HuH-7 (cell line): Measurements from ENCODE around the gene ESYT2.

Experiments
- DNase-seq: peaks from one replicate; pipeline ENCODE4 v3.0.0; 2011; ENCODE audit warnings: low spot score

The ESYT2 gene

GRCh38 chr7:158763454-158764033, 65.8 kb downstream of the ESYT2 start:
- no peak for DNase-seq

- no peak for DNase-seq
These were observed 67.4 kb downstream of the ESYT2 start for GRCh38 chr7:158761945-158762344.

GRCh38 chr7:158760936-158761335, 68.4 kb downstream of the ESYT2 start:
- no peak for DNase-seq

- no peak for DNase-seq
These were observed 68.9 kb downstream of the ESYT2 start for GRCh38 chr7:158760445-158760764.

- DNase-seq: no peak
These were observed 69.4 kb downstream of the ESYT2 start for GRCh38 chr7:158759749-158760444.

- DNase-seq: no peak
These were observed 70.1 kb downstream of the ESYT2 start for GRCh38 chr7:158759245-158759614.

- DNase-seq: no peak
These were observed 70.6 kb downstream of the ESYT2 start for GRCh38 chr7:158758586-158759244.

- no peak for DNase-seq
These were observed 71.8 kb downstream of the ESYT2 start for GRCh38 chr7:158757404-158757989.

GRCh38 chr7:158754746-158755444, 74.4 kb downstream of the ESYT2 start:
- no peak for DNase-seq

GRCh38 chr7:158753900-158754299, 75.4 kb downstream of the ESYT2 start:
- DNase-seq: no peak

- DNase-seq: no peak
These were observed 77.6 kb downstream of the ESYT2 start for GRCh38 chr7:158751751-158752150.

GRCh38 chr7:158751199-158751598, 78.1 kb downstream of the ESYT2 start:
- DNase-seq: no peak

- DNase-seq: no peak
These were observed 78.6 kb downstream of the ESYT2 start for GRCh38 chr7:158750702-158751101.

- DNase-seq: no peak
These were observed 79.9 kb downstream of the ESYT2 start for GRCh38 chr7:158749396-158749795.

GRCh38 chr7:158748335-158748734, 81.0 kb downstream of the ESYT2 start:
- DNase-seq: no peak

- no peak for DNase-seq
These were observed 81.9 kb downstream of the ESYT2 start for GRCh38 chr7:158747408-158747807.

- DNase-seq: no peak
These were observed 82.4 kb downstream of the ESYT2 start for GRCh38 chr7:158746957-158747356.

- no peak for DNase-seq
These were observed 84.1 kb downstream of the ESYT2 start for GRCh38 chr7:158745057-158745715.

- no peak for DNase-seq
These were observed 85.2 kb downstream of the ESYT2 start for GRCh38 chr7:158744070-158744469.

GRCh38 chr7:158743219-158743618, 86.1 kb downstream of the ESYT2 start:
- no peak for DNase-seq

- DNase-seq: no peak
These were observed 87.1 kb downstream of the ESYT2 start for GRCh38 chr7:158742065-158742821.
